Suprapubic skin (tissue), 4 donors: ENCODE data around the gene PEPD. TPM values are rescaled to one million over a fixed set of nuclear protein-coding genes. Genes with fewer than 3 reads are reported as not detected.

ENCODE experiments used
- DNase-seq, 2 donors: peaks; one replicate each; pipeline ENCODE4 v3.0.0-alpha.2; 2019; ENCODE audit warnings: low spot score in 2 of 2
- H3K27ac ChIP-seq: fragments of 200-600 bp; sonication (generic); one replicate; pipeline ENCODE4 v1.5.1; 2019
- H3K27me3 ChIP-seq: fragments of 200-600 bp; sonication (generic); one replicate; pipeline ENCODE4 v1.5.1; 2019
- H3K36me3 ChIP-seq: fragments of 200-600 bp; sonication (generic); one replicate; pipeline ENCODE4 v1.5.1; 2019
- H3K4me1 ChIP-seq: fragments of 200-600 bp; sonication (generic); one replicate; pipeline ENCODE4 v1.5.1; 2019
- H3K4me3 ChIP-seq: fragments of 200-600 bp; sonication (generic); one replicate; pipeline ENCODE4 v1.5.1; 2019; ENCODE audit warnings: mild to moderate bottlenecking
- H3K9me3 ChIP-seq: fragments of 200-600 bp; sonication (generic); one replicate; pipeline ENCODE4 v1.5.1; 2019
- CTCF ChIP-seq, 2 donors: fragments of 200-600 bp in 1 of 2; fragments of 450-650 bp in 1 of 2; sonication (generic) in 1 of 2; IDR thresholded peaks; one replicate each; pipeline ENCODE4 v1.5.1; 2016 to 2019; ENCODE audit warnings: antibody characterized with exemption in 2 of 2, mild to moderate bottlenecking in 1 of 2, moderate library complexity in 1 of 2
- EP300 ChIP-seq: sonication (generic); formaldehyde crosslinking; IDR thresholded peaks from one replicate; pipeline ENCODE4 v1.6.1; 2017; ENCODE audit warnings: antibody characterized with exemption
- POLR2A ChIP-seq, 2 donors: fragments of 450-650 bp; IDR thresholded peaks; one replicate each; pipeline ENCODE4 v1.6.1; 2017; ENCODE audit warnings: antibody characterized with exemption in 2 of 2, mild to moderate bottlenecking in 2 of 2, moderate library complexity in 2 of 2
- POLR2AphosphoS5 ChIP-seq, 3 donors: sonication (generic); formaldehyde crosslinking; IDR thresholded peaks; one replicate each; pipeline ENCODE4 v1.6.1; 2017; ENCODE audit warnings: antibody characterized with exemption in 3 of 3
- WGBS: methylation state at CpG from one replicate; pipeline ENCODE4 v1.1.5; 2018; 5-methylcytosine and 5-hydroxymethylcytosine counted together
- total RNA-seq, 4 donors: library from RNA; depleted of rRNA; stranded (reverse); fragments of >200 nt; gene quantifications; one replicate each; pipeline ENCODE4 v1.1.0, GENCODE V29; 2016

PEPD gene
- total RNA-seq, 4 donors from 2014 or later, result 35.2 to 73.8 (median 55.9) TPM

GRCh38 chr19:33401683-33402420, 119.7 kb downstream of the PEPD start:
- peaks cover 19% of the 10 kb centered on the region for H3K4me1 ChIP-seq
- H3K9me3 ChIP-seq, result no peaks in the 10 kb centered on the region
- H3K27me3 ChIP-seq, result no peaks in the 10 kb centered on the region
- TF ChIP-seq POLR2A (IDR thresholded peaks at IDR 0.05), result no peak
- no peak for TF ChIP-seq CTCF (IDR thresholded peaks at IDR 0.05)
- peak in 1 of 2 donors; percentile 52 for DNase-seq
- H3K36me3 ChIP-seq, result no peaks in the 10 kb centered on the region
- no peak overlapping the region for H3K4me3 ChIP-seq
- WGBS, result 93% methylated on average over 21 of the region's 30 CpGs
- H3K27ac ChIP-seq, result no peak overlapping the region

- peak in 1 of 2 donors; percentile 63 for DNase-seq
- 93% methylated on average over 6 of the region's 24 CpGs for WGBS
- Histone ChIP-seq H3K4me1 (peaks cover 14% of the 10 kb centered on the region), H3K9me3 (no peaks in the 10 kb centered on the region), H3K27ac (no peak overlapping the region), H3K27me3 (no peaks in the 10 kb centered on the region), H3K36me3 (no peaks in the 10 kb centered on the region), H3K4me3 (no peak overlapping the region)
- no peak for TF ChIP-seq EP300
- TF ChIP-seq POLR2A (IDR thresholded peaks at IDR 0.05), result no peak
- no peak for TF ChIP-seq POLR2AphosphoS5 (IDR thresholded peaks at IDR 0.05)
- TF ChIP-seq CTCF (IDR thresholded peaks at IDR 0.05), result no peak
Observed at GRCh38 chr19:33400856-33401682, 120.5 kb downstream of the PEPD start.

DNA sequence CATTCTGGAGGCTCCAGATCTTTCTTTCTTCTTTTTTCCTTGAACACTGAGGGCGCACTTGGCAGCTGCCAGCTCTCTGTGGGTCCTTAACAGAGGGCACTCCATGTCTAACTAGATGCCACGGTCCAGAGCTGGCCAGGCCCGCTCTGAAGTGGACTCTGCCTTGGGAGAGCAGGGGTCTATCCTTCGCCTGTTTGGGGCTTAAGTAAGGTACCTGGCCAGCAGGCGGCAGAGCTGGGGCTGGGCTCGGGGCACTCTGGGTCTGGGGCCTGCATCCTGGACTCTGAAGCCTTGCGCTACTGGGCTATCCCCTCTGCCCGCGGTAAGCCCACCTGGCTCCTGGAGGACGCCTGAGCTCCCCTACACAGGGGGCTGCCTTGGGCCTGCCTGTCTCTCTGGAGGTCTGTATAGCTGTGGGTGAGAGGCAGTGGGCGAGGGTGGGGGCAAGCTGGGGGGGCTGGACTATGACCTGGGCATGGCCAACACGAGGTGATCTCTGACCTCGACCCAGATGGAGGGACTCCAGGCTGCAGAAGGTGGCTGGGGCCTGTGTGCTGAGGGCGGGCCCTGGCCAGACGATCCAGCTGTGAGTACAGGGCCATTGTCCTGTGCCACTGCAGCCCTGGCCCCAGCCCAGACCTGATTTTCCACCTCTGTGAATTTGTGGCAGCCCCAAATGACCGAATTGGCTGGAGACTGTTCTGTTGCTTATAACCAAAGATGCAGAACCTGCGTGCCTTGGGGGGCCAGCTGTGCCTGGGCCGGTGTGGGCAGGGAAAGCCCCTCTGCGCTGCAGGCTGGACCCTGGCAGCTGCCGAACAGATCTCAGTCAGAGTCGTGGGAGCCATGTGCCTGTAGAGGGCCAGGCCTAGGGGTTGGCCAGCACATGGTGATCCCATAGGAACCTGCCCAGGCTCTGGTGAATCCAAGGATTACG, 121.6 kb downstream of the PEPD start:
- H3K4me1 ChIP-seq, result peaks cover 14% of the 10 kb centered on the region
- H3K4me3 ChIP-seq, result no peak overlapping the region
- H3K36me3 ChIP-seq, result no peaks in the 10 kb centered on the region
- no peaks in the 10 kb centered on the region for H3K27me3 ChIP-seq
- WGBS, result 93% methylated on average over 21 of the region's 22 CpGs
- H3K9me3 ChIP-seq, result no peaks in the 10 kb centered on the region
- DNase-seq, result peak in 1 of 2 donors; percentile 44
- TF ChIP-seq EP300 (no peak), POLR2AphosphoS5 (IDR thresholded peaks at IDR 0.05) (no peak), CTCF (IDR thresholded peaks at IDR 0.05) (no peak), POLR2A (IDR thresholded peaks at IDR 0.05) (no peak)
- no peak overlapping the region for H3K27ac ChIP-seq

DNA sequence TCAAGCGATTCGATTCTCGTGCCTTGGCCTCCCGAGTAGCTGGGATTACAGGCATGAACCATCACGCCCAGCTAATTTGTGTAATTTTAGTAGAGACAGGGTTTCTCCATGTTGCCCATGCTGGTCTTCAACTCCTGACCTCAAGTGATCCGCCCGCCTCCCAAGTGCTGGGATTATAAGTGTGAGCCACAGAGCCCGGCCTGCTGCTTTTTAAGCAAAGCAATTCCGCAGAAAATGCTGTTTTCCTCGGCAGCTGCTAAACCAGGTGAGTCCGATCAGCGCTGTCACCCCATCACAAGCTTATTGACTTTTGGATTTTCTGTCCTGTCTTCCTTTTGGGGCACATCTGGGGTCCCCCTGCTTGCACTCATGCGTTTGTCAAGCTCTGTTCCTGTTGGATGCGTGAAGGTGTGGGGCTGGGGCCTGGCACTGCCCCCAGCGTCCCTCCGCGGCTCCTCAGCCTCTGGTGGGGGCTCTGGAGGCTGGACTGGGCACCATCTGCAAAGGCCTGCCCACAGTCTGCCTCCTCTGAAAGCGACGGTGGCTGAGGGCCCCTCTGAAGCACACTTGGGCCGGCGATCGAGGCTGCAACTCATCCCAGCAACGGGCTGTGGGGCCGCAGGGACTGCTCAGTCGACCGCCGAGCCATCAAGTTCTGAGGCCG, 122.4 kb downstream of the PEPD start:
- DNase-seq, result peak in 1 of 2 donors; percentile 46
- WGBS, result 94% methylated on average over 16 of the region's 28 CpGs
- H3K27ac ChIP-seq, result no peak overlapping the region
- H3K27me3 ChIP-seq, result no peaks in the 10 kb centered on the region
- TF ChIP-seq POLR2A (IDR thresholded peaks at IDR 0.05), result no peak
- no peak for TF ChIP-seq CTCF (IDR thresholded peaks at IDR 0.05)
- TF ChIP-seq POLR2AphosphoS5 (IDR thresholded peaks at IDR 0.05), result no peak
- H3K9me3 ChIP-seq, result no peaks in the 10 kb centered on the region
- no peaks in the 10 kb centered on the region for H3K36me3 ChIP-seq
- peaks cover 22% of the 10 kb centered on the region for H3K4me1 ChIP-seq
- H3K4me3 ChIP-seq, result no peak overlapping the region
